A673 (cell line): Measurements from ENCODE around the gene FSD1.

Experiments
- EZH2 ChIP-seq: fragments of 200-600 bp; sonication (generic); IDR thresholded peaks from 2 replicates; pipeline ENCODE4 v1.6.1; 2017; ENCODE audit warnings: borderline replicate concordance, low read depth, mild to moderate bottlenecking, mixed read lengths, antibody characterized with exemption, low read length; ENCODE audit not compliant: poor library complexity, severe bottlenecking
- TF ChIP-seq, protein P1 (sequence below): fragments of 300-800, 200-600 bp; sonication (generic); conservative IDR thresholded peaks from 2 replicates; pipeline ENCODE4 v1.5.1; 2017; ENCODE audit warnings: low read depth, mild to moderate bottlenecking, antibody characterized with exemption, low read length, moderate library complexity, mixed read lengths

DNA sequence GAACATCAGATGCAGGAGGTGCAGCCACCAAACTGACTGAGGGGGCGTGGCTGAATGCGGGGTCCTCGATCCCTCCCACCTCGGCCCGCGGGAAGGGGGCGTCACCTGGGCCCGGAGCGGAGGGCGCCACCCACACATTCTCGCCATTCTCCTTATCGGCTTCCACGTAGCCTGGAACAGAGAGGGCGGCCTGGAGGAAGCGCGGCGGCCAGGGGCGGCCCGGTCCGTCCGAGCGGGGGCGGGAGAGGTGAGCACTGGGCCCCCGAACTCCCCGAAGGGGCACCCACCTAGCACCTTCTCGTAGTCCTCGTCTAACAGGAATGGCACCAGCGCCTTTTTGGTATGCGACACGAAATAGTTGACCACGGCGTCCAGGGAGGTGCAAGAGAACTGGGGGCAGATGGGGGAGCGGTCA lies 22.4 kb downstream of the FSD1 start:
- TF ChIP-seq, protein P1, sequence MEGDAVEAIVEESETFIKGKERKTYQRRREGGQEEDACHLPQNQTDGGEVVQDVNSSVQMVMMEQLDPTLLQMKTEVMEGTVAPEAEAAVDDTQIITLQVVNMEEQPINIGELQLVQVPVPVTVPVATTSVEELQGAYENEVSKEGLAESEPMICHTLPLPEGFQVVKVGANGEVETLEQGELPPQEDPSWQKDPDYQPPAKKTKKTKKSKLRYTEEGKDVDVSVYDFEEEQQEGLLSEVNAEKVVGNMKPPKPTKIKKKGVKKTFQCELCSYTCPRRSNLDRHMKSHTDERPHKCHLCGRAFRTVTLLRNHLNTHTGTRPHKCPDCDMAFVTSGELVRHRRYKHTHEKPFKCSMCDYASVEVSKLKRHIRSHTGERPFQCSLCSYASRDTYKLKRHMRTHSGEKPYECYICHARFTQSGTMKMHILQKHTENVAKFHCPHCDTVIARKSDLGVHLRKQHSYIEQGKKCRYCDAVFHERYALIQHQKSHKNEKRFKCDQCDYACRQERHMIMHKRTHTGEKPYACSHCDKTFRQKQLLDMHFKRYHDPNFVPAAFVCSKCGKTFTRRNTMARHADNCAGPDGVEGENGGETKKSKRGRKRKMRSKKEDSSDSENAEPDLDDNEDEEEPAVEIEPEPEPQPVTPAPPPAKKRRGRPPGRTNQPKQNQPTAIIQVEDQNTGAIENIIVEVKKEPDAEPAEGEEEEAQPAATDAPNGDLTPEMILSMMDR, result no peak
- TF ChIP-seq EZH2, result no peak
